HG03060 (cell line): ENCODE measurements around the gene SNED1.

Experiments used
- ATAC-seq: cut with Tn5 transposase; IDR thresholded peaks from one replicate; pipeline ENCODE4 v1.9.1; 2021; ENCODE audit warnings: low read depth, moderate number of reproducible peaks; ENCODE audit not compliant: unreplicated experiment

The SNED1 gene

GRCh38 chr2:241141214-241141770 is 142.9 kb downstream of the SNED1 start:
- no peak for ATAC-seq

DNA sequence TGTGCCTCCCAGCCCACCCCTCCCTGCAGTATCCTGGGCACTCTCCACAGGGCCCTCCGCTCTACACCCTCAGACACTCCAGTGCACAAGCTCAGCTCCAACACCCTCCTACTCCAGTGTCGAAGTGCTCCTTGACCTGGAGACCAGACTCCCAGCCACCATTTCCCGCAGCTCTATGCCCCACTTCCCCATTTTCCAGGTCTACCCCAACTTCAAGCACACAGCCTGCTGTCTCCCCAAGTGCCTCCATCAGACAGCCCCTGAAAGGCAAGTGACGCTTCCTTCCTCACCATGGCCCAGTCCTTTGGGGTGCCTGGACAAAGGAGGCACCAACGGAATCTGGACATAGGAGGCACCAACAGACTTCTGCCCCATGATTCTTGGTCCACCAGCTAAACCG is 143.6 kb downstream of the SNED1 start:
- ATAC-seq: no peak

DNA sequence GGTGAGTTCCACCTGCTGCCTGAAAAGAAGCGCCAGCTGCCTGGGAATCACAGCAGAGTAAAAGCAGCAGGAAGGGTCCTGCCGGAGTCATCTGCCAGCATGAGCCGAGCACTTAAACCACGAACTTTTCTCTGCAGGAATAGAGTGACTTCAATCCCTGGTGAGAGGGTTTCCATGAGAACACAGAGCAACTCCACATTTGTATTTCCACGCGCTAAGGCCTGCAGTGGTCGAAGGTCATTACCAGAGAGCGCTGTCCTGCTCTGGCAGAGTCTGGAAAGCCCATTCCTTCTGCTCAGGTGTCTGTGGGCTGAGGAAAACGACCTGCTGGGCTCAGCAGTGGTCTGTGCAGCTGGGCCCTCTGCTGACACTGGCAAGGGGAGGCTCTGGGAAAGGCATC is 144.2 kb downstream of the SNED1 start:
- no peak for ATAC-seq
